Breast epithelium (tissue), 4 donors: ENCODE results near the gene NUDT14. TPM values are rescaled to one million over a fixed set of nuclear protein-coding genes. Genes with fewer than 3 reads are reported as not detected.

ENCODE experiments used
- DNase-seq, 2 donors: peaks; one replicate each; pipeline ENCODE4 v3.0.0-alpha.2; 2019; ENCODE audit warnings: low spot score in 2 of 2
- H3K27ac ChIP-seq, 2 donors: fragments of 200-600 bp; sonication (generic) in 1 of 2; one replicate each; pipeline ENCODE4 v1.5.1; 2016 to 2019; ENCODE audit warnings: mild to moderate bottlenecking in 1 of 2
- H3K27me3 ChIP-seq, 2 donors: fragments of 200-600 bp; sonication (generic) in 1 of 2; one replicate each; pipeline versions ENCODE4 v1.5.1 to v1.6.0; 2017 to 2019; ENCODE audit warnings: control low read depth in 1 of 2, mild to moderate bottlenecking in 1 of 2
- H3K36me3 ChIP-seq: fragments of 200-600 bp; one replicate; pipeline ENCODE4 v1.5.1; 2019
- H3K4me1 ChIP-seq, 2 donors: fragments of 200-600 bp; sonication (generic); one replicate each; pipeline ENCODE4 v1.5.1; 2016 to 2019; ENCODE audit warnings: control low read depth in 1 of 2
- H3K4me3 ChIP-seq, 3 donors: fragments of 200-600 bp; sonication (generic); 1 replicate in 2 of 3; 2 replicates in 1 of 3; pipeline ENCODE4 v1.5.1; 2016 to 2019; ENCODE audit warnings: mild to moderate bottlenecking in 3 of 3, moderate library complexity in 2 of 3
- H3K9me3 ChIP-seq, 2 donors: fragments of 200-600 bp; sonication (generic) in 1 of 2; one replicate each; pipeline ENCODE4 v1.5.1; 2016 to 2019; ENCODE audit warnings: control low read depth in 1 of 2
- POLR2A ChIP-seq: fragments of 450-650 bp; IDR thresholded peaks from one replicate; pipeline ENCODE4 v1.6.1; 2016; ENCODE audit warnings: antibody characterized with exemption, mild to moderate bottlenecking, moderate library complexity
- POLR2AphosphoS5 ChIP-seq, 3 donors: sonication (generic); formaldehyde crosslinking; IDR thresholded peaks; one replicate each; pipeline ENCODE4 v1.6.1; 2017; ENCODE audit warnings: antibody characterized with exemption in 3 of 3
- intact Hi-C: fragments of 100-400 bp; cut with DNase I; formaldehyde crosslinking; loops from one replicate; pipeline ENCODE4 v1.15.1; 2023; ENCODE audit warnings: low total_unique reads
- total RNA-seq, 3 donors: library from RNA; depleted of rRNA; stranded (reverse); fragments of >200 nt; gene quantifications; one replicate each; pipeline ENCODE4 v1.1.0, GENCODE V29; 2016
- TF ChIP-seq, protein P1 (sequence below), 3 donors: fragments of 450-650 bp; IDR thresholded peaks; one replicate each; pipeline ENCODE4 v1.5.1; 2016 to 2017; ENCODE audit warnings: antibody characterized with exemption in 3 of 3, mild to moderate bottlenecking in 3 of 3, moderate library complexity in 3 of 3

Gene NUDT14
- total RNA-seq, 3 donors from 2014 or later: 13.6 to 14.9 (median 14.1) TPM

DNA sequence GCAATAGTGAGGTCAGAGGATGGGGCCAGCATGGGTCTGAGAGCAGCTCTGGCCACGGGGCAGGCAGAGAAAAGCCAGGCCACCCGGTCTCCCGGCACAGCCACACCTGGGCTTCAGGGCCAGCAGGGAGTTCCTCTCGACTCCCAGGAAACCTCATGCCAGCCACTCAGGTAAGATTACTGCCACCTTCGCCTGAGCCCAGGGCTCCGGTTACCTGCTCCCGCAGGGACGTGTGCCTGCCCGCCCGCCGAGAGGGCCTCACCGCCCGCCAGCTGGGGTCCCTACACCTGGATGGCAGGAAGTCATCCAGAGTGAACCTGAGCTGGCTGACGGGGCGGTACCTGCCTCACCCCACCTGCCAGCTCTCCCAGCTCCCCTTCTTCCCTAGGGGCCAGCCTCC, 19.8 kb downstream of the NUDT14 start:
- Histone ChIP-seq H3K4me1 (no peaks in the 10 kb centered on the region), H3K27me3 (no peaks in the 10 kb centered on the region), H3K4me3 (no peak overlapping the region), H3K36me3 (no peaks in the 10 kb centered on the region), H3K27ac (peak overlapping the region in 1 of 2 donors; percentile 43), H3K9me3 (no peaks in the 10 kb centered on the region)
- TF ChIP-seq, protein P1, sequence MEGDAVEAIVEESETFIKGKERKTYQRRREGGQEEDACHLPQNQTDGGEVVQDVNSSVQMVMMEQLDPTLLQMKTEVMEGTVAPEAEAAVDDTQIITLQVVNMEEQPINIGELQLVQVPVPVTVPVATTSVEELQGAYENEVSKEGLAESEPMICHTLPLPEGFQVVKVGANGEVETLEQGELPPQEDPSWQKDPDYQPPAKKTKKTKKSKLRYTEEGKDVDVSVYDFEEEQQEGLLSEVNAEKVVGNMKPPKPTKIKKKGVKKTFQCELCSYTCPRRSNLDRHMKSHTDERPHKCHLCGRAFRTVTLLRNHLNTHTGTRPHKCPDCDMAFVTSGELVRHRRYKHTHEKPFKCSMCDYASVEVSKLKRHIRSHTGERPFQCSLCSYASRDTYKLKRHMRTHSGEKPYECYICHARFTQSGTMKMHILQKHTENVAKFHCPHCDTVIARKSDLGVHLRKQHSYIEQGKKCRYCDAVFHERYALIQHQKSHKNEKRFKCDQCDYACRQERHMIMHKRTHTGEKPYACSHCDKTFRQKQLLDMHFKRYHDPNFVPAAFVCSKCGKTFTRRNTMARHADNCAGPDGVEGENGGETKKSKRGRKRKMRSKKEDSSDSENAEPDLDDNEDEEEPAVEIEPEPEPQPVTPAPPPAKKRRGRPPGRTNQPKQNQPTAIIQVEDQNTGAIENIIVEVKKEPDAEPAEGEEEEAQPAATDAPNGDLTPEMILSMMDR (IDR thresholded peaks at IDR 0.05): no peak
- no peak for TF ChIP-seq POLR2AphosphoS5 (IDR thresholded peaks at IDR 0.05)
- no peak for TF ChIP-seq POLR2A
- intact Hi-C loops: no loop called here
- no peak for DNase-seq

DNA sequence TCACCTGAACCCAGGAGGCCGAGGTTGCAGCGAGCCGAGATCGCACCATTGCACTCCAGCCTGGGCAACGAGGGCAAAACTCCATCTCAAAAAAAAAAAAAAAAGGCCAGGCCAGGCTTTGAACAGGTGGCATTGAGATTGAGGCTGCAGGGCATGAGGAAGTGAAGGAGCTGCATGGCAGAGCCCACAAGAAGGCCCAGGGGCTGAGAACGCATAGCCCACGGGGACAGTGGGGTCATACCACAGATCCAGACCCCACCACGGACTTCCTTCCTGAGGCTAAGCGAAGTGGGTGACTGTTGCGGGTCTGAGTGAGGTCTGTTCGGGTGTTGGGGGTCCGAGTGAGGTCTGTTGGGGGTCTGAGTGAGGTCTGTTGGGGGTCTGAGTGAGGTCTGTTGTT, 20.3 kb downstream of the NUDT14 start:
- TF ChIP-seq POLR2A: no peak
- H3K4me1 ChIP-seq: no peaks in the 10 kb centered on the region
- H3K27ac ChIP-seq: peak overlapping the region in 1 of 2 donors; percentile 43
- H3K9me3 ChIP-seq: no peaks in the 10 kb centered on the region
- intact Hi-C loops: no loop called here
- DNase-seq: no peak
- H3K36me3 ChIP-seq: no peaks in the 10 kb centered on the region
- H3K4me3 ChIP-seq: no peak overlapping the region
- no peaks in the 10 kb centered on the region for H3K27me3 ChIP-seq

DNA sequence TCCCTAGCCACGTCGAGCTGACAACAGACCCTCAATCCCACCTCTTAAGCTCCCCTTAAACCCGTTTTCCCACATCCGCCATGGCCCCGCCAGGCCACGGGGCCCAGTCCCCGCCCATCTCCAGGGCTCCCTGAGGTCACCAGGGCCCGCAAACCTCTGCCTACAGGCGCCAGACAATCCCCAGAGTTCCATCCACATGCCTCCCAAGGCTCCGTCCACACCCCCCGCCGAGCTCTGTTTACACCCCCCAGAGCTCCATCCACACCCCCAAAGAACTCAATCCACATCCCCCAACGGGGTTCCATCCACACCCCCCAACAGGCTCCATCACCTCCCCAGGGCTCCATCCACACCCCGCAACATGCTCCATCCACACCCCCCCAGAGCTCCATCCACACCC, 21.8 kb downstream of the NUDT14 start:
- Histone ChIP-seq H3K27me3 (no peaks in the 10 kb centered on the region), H3K9me3 (no peaks in the 10 kb centered on the region), H3K27ac (no peak overlapping the region), H3K4me1 (no peaks in the 10 kb centered on the region), H3K36me3 (no peaks in the 10 kb centered on the region), H3K4me3 (no peak overlapping the region)
- TF ChIP-seq, protein P1 (IDR thresholded peaks at IDR 0.05): no peak
- no peak for TF ChIP-seq POLR2A
- TF ChIP-seq POLR2AphosphoS5 (IDR thresholded peaks at IDR 0.05): no peak
- intact Hi-C loops: no loop called here
- DNase-seq: no peak

DNA sequence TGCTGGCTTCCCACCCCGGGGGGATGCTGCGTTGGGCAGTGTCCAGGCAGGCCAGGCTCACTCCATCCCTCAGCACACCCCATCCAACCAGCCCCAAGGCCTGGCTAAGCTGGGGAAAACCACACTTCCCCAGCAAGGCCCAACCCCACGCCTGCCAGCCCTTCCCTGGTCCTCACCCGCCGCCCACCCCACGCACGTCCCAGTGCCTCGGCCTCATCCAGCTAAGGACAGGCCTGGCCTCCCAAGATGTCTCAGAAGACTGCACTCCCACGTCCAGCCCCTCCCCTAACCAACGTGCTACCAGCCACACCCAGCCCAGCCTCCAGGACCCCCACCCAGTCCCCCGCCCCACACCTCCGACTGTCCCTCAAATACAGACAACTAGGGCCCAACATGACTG, 22.3 kb downstream of the NUDT14 start:
- Histone ChIP-seq H3K4me1 (no peaks in the 10 kb centered on the region), H3K27me3 (no peaks in the 10 kb centered on the region), H3K9me3 (no peaks in the 10 kb centered on the region), H3K36me3 (no peaks in the 10 kb centered on the region), H3K4me3 (no peak overlapping the region), H3K27ac (peak overlapping the region in 1 of 2 donors; percentile 43)
- DNase-seq: no peak
- intact Hi-C loops: no loop called here
- no peak for TF ChIP-seq POLR2A
- no peak for TF ChIP-seq POLR2AphosphoS5 (IDR thresholded peaks at IDR 0.05)
- TF ChIP-seq, protein P1 (IDR thresholded peaks at IDR 0.05): no peak

DNA sequence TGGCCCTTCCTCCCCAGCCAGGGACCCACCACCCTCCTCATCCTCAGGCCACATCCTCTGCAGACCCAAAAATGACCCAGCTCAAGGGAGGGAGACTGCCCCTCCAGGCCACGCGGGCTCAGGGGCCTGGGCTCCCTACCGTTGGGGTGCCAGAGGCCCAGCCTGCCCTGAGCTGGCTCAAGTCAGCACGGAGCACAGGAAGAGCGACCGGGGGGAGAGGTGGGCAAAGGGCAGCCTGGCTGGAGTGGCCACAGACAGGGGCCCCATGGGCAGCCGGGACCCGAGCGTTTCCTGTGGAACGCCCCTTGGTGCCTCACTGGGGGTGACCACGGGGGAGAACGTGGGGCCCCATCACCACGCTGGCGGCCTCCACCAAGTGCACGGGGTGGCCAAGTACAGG, 23.2 kb downstream of the NUDT14 start:
- DNase-seq: no peak
- H3K4me3 ChIP-seq: no peak overlapping the region
- TF ChIP-seq, protein P1 (IDR thresholded peaks at IDR 0.05): no peak
- TF ChIP-seq POLR2AphosphoS5 (IDR thresholded peaks at IDR 0.05): no peak
- TF ChIP-seq POLR2A: no peak
- H3K4me1 ChIP-seq: no peaks in the 10 kb centered on the region
- no peak overlapping the region for H3K27ac ChIP-seq
- no peaks in the 10 kb centered on the region for H3K9me3 ChIP-seq
- no peaks in the 10 kb centered on the region for H3K27me3 ChIP-seq
- no peaks in the 10 kb centered on the region for H3K36me3 ChIP-seq
- intact Hi-C loops: no loop called here
